ENCODE measurements around the gene CACNB2. TPM values are rescaled to one million over a fixed set of nuclear protein-coding genes. Genes with fewer than 3 reads are reported as not detected.

CACNB2 gene
- total RNA-seq, 1 experiment from 2014 or later, result not detected

- BruUV-seq (replicated peaks), result no TSS peak
- no peak for DNase-seq
- Histone ChIP-seq H4K20me1 (ENCODE audit: insufficient read depth) (no peaks in the 10 kb centered on the region), H3K9me3 (ENCODE audit: insufficient read depth, low read depth) (no peaks in the 10 kb centered on the region), H3K4me1 (replicated peaks; ENCODE audit: insufficient read depth) (no peaks in the 10 kb centered on the region), H3K27me3 (ENCODE audit: insufficient read depth, low read depth) (no peaks in the 10 kb centered on the region), H3K4me3 (no peak overlapping the region), H3F3A (ENCODE audit: insufficient read depth, low read depth) (no peaks in the 10 kb centered on the region), H2AFZ (no peak overlapping the region), H3K27ac (no peak overlapping the region), H3K79me2 (ENCODE audit: low read depth) (no peaks in the 10 kb centered on the region), H3K4me2 (no peak overlapping the region), H3K36me3 (ENCODE audit: low read depth) (no peaks in the 10 kb centered on the region), H3K9me2 (ENCODE audit: insufficient read depth) (no peaks in the 10 kb centered on the region)
- TF ChIP-seq EZH2 (IDR thresholded peaks at IDR 0.05; ENCODE audit: low read depth) (no peak), CTCF (conservative IDR thresholded peaks at IDR 0.05) (no peak)
- intact Hi-C loops (cut with micrococcal nuclease; ENCODE audit: unreplicated experiment), result no loop called here
- POLR2A ChIA-PET (ENCODE audit: unreplicated experiment), result no interaction called here
- CTCF ChIA-PET, result no interaction called here
Observed at GRCh38 chr10:18196806-18197550, 56.8 kb downstream of the CACNB2 start.

GRCh38 chr10:18197706-18198105 is 57.5 kb downstream of the CACNB2 start:
- Histone ChIP-seq H3K4me1 (replicated peaks; ENCODE audit: insufficient read depth) (no peaks in the 10 kb centered on the region), H3K27ac (no peak overlapping the region), H3K9me2 (ENCODE audit: insufficient read depth) (no peaks in the 10 kb centered on the region), H3K4me3 (no peak overlapping the region), H2AFZ (no peak overlapping the region), H4K20me1 (ENCODE audit: insufficient read depth) (no peaks in the 10 kb centered on the region), H3K27me3 (ENCODE audit: insufficient read depth, low read depth) (no peaks in the 10 kb centered on the region), H3K36me3 (ENCODE audit: low read depth) (no peaks in the 10 kb centered on the region), H3F3A (ENCODE audit: insufficient read depth, low read depth) (no peaks in the 10 kb centered on the region), H3K4me2 (no peak overlapping the region), H3K79me2 (ENCODE audit: low read depth) (no peaks in the 10 kb centered on the region), H3K9me3 (ENCODE audit: insufficient read depth, low read depth) (no peaks in the 10 kb centered on the region)
- no peak for DNase-seq
- POLR2A ChIA-PET (ENCODE audit: unreplicated experiment), result no interaction called here
- CTCF ChIA-PET, result no interaction called here
- no TSS peak for BruUV-seq (replicated peaks)
- intact Hi-C loops (cut with micrococcal nuclease; ENCODE audit: unreplicated experiment), result no loop called here
- TF ChIP-seq EZH2 (IDR thresholded peaks at IDR 0.05; ENCODE audit: low read depth) (no peak), CTCF (conservative IDR thresholded peaks at IDR 0.05) (no peak)

GRCh38 chr10:18201877-18202276 is 61.7 kb downstream of the CACNB2 start:
- Histone ChIP-seq H3K27me3 (ENCODE audit: insufficient read depth, low read depth) (no peaks in the 10 kb centered on the region), H3K9me2 (ENCODE audit: insufficient read depth) (no peaks in the 10 kb centered on the region), H3F3A (ENCODE audit: insufficient read depth, low read depth) (no peaks in the 10 kb centered on the region), H3K4me3 (no peak overlapping the region), H3K9me3 (ENCODE audit: insufficient read depth, low read depth) (no peaks in the 10 kb centered on the region), H2AFZ (no peak overlapping the region), H4K20me1 (ENCODE audit: insufficient read depth) (no peaks in the 10 kb centered on the region), H3K4me1 (replicated peaks; ENCODE audit: insufficient read depth) (no peaks in the 10 kb centered on the region), H3K27ac (no peak overlapping the region), H3K36me3 (ENCODE audit: low read depth) (no peaks in the 10 kb centered on the region), H3K4me2 (no peak overlapping the region), H3K79me2 (ENCODE audit: low read depth) (no peaks in the 10 kb centered on the region)
- intact Hi-C loops (cut with micrococcal nuclease; ENCODE audit: unreplicated experiment), result no loop called here
- TF ChIP-seq EZH2 (IDR thresholded peaks at IDR 0.05; ENCODE audit: low read depth) (no peak), CTCF (conservative IDR thresholded peaks at IDR 0.05) (no peak)
- ChIA-PET POLR2A (ENCODE audit: unreplicated experiment) (no interaction called here), CTCF (no interaction called here)
- no TSS peak for BruUV-seq (replicated peaks)
- no peak for DNase-seq
